ENCODE results near the gene RGP1.

DNA sequence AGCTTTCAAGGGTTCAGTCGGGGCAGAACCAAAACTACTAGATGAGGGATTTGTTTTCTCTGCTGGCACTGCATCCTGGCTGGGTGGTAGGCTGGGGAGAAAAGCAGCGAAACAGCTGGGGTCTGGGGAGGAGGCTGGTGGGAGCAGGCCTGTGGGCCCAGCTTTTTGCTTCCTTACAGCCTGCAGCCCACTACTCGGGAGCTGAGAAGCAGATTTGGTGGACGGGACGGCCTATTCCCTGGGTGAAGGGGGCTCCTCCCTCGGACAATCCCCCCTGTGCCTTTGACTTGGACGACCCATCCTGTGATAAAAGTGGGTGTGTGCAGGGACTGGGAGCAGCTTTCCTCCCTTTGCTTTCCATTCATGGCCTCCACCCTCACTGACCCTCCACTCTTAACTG is 51.4 kb downstream of the RGP1 start:
- TF ChIP-seq, protein P1, sequence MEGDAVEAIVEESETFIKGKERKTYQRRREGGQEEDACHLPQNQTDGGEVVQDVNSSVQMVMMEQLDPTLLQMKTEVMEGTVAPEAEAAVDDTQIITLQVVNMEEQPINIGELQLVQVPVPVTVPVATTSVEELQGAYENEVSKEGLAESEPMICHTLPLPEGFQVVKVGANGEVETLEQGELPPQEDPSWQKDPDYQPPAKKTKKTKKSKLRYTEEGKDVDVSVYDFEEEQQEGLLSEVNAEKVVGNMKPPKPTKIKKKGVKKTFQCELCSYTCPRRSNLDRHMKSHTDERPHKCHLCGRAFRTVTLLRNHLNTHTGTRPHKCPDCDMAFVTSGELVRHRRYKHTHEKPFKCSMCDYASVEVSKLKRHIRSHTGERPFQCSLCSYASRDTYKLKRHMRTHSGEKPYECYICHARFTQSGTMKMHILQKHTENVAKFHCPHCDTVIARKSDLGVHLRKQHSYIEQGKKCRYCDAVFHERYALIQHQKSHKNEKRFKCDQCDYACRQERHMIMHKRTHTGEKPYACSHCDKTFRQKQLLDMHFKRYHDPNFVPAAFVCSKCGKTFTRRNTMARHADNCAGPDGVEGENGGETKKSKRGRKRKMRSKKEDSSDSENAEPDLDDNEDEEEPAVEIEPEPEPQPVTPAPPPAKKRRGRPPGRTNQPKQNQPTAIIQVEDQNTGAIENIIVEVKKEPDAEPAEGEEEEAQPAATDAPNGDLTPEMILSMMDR (IDR thresholded peaks at IDR 0.05): no peak
- TF ChIP-seq EP300 (IDR thresholded peaks at IDR 0.05): no peak

All from stomach (tissue), 4 donors.